Stimulated activated CD4-positive, alpha-beta T cell treated with anti-CD3 and anti-CD28 coated beads, Interleukin-15, amount 100 ng/mL, for 1 hour (primary cell): Measurements from ENCODE around the gene PHLPP2.

Source experiments
- DNase-seq, 2 donors: peaks; one replicate each; pipeline ENCODE4 v3.0.0-alpha.2; 2020; ENCODE audit warnings: low read depth in 1 of 2, low spot score in 1 of 2

The PHLPP2 gene, protein sequence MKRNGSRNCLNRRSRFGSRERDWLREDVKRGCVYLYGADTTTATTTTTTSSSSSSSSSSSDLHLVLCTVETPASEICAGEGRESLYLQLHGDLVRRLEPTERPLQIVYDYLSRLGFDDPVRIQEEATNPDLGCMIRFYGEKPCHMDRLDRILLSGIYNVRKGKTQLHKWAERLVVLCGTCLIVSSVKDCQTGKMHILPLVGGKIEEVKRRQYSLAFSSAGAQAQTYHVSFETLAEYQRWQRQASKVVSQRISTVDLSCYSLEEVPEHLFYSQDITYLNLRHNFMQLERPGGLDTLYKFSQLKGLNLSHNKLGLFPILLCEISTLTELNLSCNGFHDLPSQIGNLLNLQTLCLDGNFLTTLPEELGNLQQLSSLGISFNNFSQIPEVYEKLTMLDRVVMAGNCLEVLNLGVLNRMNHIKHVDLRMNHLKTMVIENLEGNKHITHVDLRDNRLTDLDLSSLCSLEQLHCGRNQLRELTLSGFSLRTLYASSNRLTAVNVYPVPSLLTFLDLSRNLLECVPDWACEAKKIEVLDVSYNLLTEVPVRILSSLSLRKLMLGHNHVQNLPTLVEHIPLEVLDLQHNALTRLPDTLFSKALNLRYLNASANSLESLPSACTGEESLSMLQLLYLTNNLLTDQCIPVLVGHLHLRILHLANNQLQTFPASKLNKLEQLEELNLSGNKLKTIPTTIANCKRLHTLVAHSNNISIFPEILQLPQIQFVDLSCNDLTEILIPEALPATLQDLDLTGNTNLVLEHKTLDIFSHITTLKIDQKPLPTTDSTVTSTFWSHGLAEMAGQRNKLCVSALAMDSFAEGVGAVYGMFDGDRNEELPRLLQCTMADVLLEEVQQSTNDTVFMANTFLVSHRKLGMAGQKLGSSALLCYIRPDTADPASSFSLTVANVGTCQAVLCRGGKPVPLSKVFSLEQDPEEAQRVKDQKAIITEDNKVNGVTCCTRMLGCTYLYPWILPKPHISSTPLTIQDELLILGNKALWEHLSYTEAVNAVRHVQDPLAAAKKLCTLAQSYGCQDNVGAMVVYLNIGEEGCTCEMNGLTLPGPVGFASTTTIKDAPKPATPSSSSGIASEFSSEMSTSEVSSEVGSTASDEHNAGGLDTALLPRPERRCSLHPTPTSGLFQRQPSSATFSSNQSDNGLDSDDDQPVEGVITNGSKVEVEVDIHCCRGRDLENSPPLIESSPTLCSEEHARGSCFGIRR (N-terminal part only)

GRCh38 chr16:71724320-71724751 is at the start of gene PHLPP2:
PHLPP2 (minus strand) TSS chr16:71724701; CDS start chr16:71714795, 9,906 bp downstream.
- no peak for DNase-seq

DNA sequence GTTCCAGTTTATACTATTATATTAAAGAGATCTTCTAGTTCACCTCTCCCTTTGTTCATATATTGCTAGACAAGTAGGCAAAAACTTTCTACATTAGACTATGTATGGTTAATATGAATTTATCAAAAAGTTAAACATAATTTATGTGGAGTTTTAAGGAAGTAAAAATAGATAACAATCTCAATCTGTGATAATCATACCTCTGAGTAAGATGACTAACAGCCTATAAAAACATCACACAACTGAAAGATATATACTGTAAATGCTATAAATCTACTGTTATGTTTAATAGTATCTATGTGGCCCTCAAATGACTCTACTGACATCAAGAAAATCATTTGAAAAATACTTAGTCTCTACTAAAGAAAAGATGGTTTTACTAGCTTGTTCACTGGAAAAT is 47.1 kb upstream of the PHLPP2 start:
- no peak for DNase-seq

GRCh38 chr16:71769222-71769621 is 44.7 kb upstream of the PHLPP2 start:
- DNase-seq, result no peak

DNA sequence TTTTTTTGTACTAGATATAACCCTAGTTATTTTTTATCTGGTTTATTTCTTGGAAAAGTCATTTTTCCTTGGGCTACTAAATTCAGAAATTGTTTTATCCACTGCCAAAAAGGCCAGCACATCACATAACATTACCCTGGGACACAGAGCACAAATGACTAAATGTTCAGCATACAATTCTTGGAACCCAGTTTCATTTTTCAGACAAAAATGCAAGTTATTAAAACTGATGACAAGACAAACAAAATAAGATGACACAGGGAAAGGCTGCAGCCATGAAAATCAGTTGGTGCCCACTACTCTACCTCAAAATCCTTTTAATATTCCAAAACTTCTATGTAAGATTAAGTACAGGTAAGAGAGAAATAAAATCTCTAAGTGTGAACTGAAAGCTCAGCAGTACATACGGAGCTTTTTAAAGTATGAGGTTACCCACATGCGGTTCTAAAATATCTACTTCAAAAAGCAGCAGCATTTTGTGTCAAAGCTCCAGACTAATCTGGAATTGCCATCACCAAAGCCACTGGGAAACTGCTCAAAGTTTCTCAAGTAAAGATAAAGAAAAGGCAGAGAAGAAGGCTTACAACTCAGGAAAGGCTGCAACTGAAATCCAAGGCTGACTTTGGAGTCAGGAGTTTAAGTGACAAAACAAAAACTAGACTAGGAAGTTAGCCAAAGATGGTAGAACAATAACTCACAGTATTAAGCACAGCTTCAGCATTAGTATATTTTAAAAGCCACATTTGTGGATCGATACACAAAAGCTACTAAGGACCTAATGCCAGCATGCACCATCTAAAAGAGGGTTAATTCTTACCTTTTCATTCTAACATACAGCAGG is 42.8 kb upstream of the PHLPP2 start:
- no peak for DNase-seq

DNA sequence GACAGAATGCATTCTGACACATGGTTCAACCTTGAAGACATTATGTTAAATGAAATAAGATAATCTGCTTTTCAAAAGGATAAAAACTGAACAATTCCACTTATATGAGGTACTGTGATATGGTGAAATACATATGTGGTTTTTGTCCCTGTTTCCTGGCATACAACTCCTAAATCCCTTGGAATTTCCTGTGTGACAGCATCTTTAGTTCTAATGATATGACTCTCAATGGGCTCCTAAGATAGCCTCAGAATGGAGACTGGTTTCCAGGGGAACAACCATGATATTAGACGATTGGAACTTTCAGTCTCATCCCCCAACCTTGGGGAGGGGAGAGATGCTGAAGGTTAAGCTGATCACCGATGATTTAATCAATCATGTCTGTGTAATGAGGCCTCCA is 37.7 kb upstream of the PHLPP2 start:
- DNase-seq, result no peak

- DNase-seq, result no peak
Observed at GRCh38 chr16:71761097-71761496, 36.6 kb upstream of the PHLPP2 start.

GRCh38 chr16:71758293-71758760 is 33.8 kb upstream of the PHLPP2 start:
- DNase-seq, result no peak

- DNase-seq, result no peak
Observed at GRCh38 chr16:71754652-71755051, 30.2 kb upstream of the PHLPP2 start.

GRCh38 chr16:71754108-71754507 is 29.6 kb upstream of the PHLPP2 start:
- DNase-seq, result no peak

- DNase-seq, result no peak
Observed at GRCh38 chr16:71748226-71748625, 23.7 kb upstream of the PHLPP2 start.

DNA sequence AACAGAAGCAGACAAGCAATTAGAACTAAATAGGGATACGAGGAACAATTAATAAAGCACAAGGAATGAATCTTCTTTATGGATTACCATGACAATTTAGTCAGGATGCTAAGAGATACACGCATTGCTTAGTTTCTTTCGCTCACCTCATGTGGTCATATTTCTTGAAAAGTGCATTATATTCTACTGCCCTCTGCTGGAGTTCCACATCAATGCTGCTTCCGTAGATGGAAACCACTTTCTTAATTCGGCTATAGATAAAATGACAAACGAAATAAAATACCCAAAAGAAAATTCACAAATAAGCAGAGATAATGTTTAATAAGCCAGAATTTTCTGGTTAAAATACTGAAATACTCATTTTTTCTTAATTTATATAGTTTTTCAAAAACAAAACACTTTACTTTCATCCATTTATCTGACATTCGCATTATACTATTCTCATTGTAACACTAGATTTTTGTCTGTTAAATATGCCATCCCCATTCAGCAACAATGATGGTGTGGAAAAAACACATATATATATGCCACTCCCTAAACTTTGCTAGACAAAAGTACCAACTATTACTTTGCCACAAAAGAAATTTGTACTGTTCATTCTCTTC is 22.0 kb upstream of the PHLPP2 start:
- DNase-seq, result no peak

- DNase-seq, result no peak
Observed at GRCh38 chr16:71738855-71739254, 14.4 kb upstream of the PHLPP2 start.

- DNase-seq, result no peak
Observed at GRCh38 chr16:71737501-71737900, 13.0 kb upstream of the PHLPP2 start.

GRCh38 chr16:71734511-71734910 is 10.0 kb upstream of the PHLPP2 start:
- no peak for DNase-seq

- no peak for DNase-seq
Observed at GRCh38 chr16:71732587-71732986, 8.1 kb upstream of the PHLPP2 start.

GRCh38 chr16:71727551-71728324 is 3.2 kb upstream of the PHLPP2 start:
- no peak for DNase-seq

- DNase-seq, result no peak
Observed at GRCh38 chr16:71726476-71727315, 2.2 kb upstream of the PHLPP2 start.
